Breast epithelium (tissue), 4 donors: ENCODE results near the gene UGT1A4. TPM values are rescaled to one million over a fixed set of nuclear protein-coding genes. Genes with fewer than 3 reads are reported as not detected.

Source experiments
- DNase-seq, 2 donors: peaks; one replicate each; pipeline ENCODE4 v3.0.0-alpha.2; 2019; ENCODE audit warnings: low spot score in 2 of 2
- H3K27ac ChIP-seq, 2 donors: fragments of 200-600 bp; sonication (generic) in 1 of 2; one replicate each; pipeline ENCODE4 v1.5.1; 2016 to 2019; ENCODE audit warnings: mild to moderate bottlenecking in 1 of 2
- H3K27me3 ChIP-seq, 2 donors: fragments of 200-600 bp; sonication (generic) in 1 of 2; one replicate each; pipeline versions ENCODE4 v1.5.1 to v1.6.0; 2017 to 2019; ENCODE audit warnings: control low read depth in 1 of 2, mild to moderate bottlenecking in 1 of 2
- H3K36me3 ChIP-seq: fragments of 200-600 bp; one replicate; pipeline ENCODE4 v1.5.1; 2019
- H3K4me1 ChIP-seq, 2 donors: fragments of 200-600 bp; sonication (generic); one replicate each; pipeline ENCODE4 v1.5.1; 2016 to 2019; ENCODE audit warnings: control low read depth in 1 of 2
- H3K4me3 ChIP-seq, 3 donors: fragments of 200-600 bp; sonication (generic); 1 replicate in 2 of 3; 2 replicates in 1 of 3; pipeline ENCODE4 v1.5.1; 2016 to 2019; ENCODE audit warnings: mild to moderate bottlenecking in 3 of 3, moderate library complexity in 2 of 3
- H3K9me3 ChIP-seq, 2 donors: fragments of 200-600 bp; sonication (generic) in 1 of 2; one replicate each; pipeline ENCODE4 v1.5.1; 2016 to 2019; ENCODE audit warnings: control low read depth in 1 of 2
- CTCF ChIP-seq, 3 donors: fragments of 450-650 bp; IDR thresholded peaks; one replicate each; pipeline ENCODE4 v1.5.1; 2016 to 2017; ENCODE audit warnings: antibody characterized with exemption in 3 of 3, mild to moderate bottlenecking in 3 of 3, moderate library complexity in 3 of 3
- POLR2A ChIP-seq: fragments of 450-650 bp; IDR thresholded peaks from one replicate; pipeline ENCODE4 v1.6.1; 2016; ENCODE audit warnings: antibody characterized with exemption, mild to moderate bottlenecking, moderate library complexity
- POLR2AphosphoS5 ChIP-seq, 3 donors: sonication (generic); formaldehyde crosslinking; IDR thresholded peaks; one replicate each; pipeline ENCODE4 v1.6.1; 2017; ENCODE audit warnings: antibody characterized with exemption in 3 of 3
- intact Hi-C: fragments of 100-400 bp; cut with DNase I; formaldehyde crosslinking; loops from one replicate; pipeline ENCODE4 v1.15.1; 2023; ENCODE audit warnings: low total_unique reads
- total RNA-seq, 3 donors: library from RNA; depleted of rRNA; stranded (reverse); fragments of >200 nt; gene quantifications; one replicate each; pipeline ENCODE4 v1.1.0, GENCODE V29; 2016

Gene UGT1A4
- total RNA-seq, 3 donors from 2014 or later: not detected

GRCh38 chr2:233766416-233766815 is 47.9 kb downstream of the UGT1A4 start:
- no peaks in the 10 kb centered on the region for H3K4me1 ChIP-seq
- no peaks in the 10 kb centered on the region for H3K9me3 ChIP-seq
- no peaks in the 10 kb centered on the region for H3K36me3 ChIP-seq
- no peaks in the 10 kb centered on the region for H3K27me3 ChIP-seq
- H3K4me3 ChIP-seq: no peak overlapping the region
- no peak for DNase-seq
- intact Hi-C loops: no loop called here
- H3K27ac ChIP-seq: no peak overlapping the region
- TF ChIP-seq POLR2AphosphoS5 (IDR thresholded peaks at IDR 0.05): no peak

- no peaks in the 10 kb centered on the region for H3K27me3 ChIP-seq
- no peaks in the 10 kb centered on the region for H3K36me3 ChIP-seq
- no peaks in the 10 kb centered on the region for H3K4me1 ChIP-seq
- TF ChIP-seq POLR2AphosphoS5 (IDR thresholded peaks at IDR 0.05) (no peak), CTCF (IDR thresholded peaks at IDR 0.05) (no peak), POLR2A (no peak)
- H3K9me3 ChIP-seq: no peaks in the 10 kb centered on the region
- H3K27ac ChIP-seq: no peak overlapping the region
- intact Hi-C loops: no loop called here
- DNase-seq: no peak
- no peak overlapping the region for H3K4me3 ChIP-seq
These were observed 49.5 kb downstream of the UGT1A4 start for GRCh38 chr2:233768076-233768475.

GRCh38 chr2:233769260-233769659 is 50.7 kb downstream of the UGT1A4 start:
- Histone ChIP-seq H3K4me1 (no peaks in the 10 kb centered on the region), H3K27me3 (no peaks in the 10 kb centered on the region), H3K27ac (no peak overlapping the region), H3K4me3 (no peak overlapping the region), H3K36me3 (no peaks in the 10 kb centered on the region), H3K9me3 (no peaks in the 10 kb centered on the region)
- DNase-seq: no peak
- intact Hi-C loops: no loop called here
- TF ChIP-seq POLR2AphosphoS5 (IDR thresholded peaks at IDR 0.05) (no peak), POLR2A (no peak), CTCF (IDR thresholded peaks at IDR 0.05) (no peak)

- Histone ChIP-seq H3K27ac (no peak overlapping the region), H3K4me3 (no peak overlapping the region), H3K4me1 (no peaks in the 10 kb centered on the region), H3K27me3 (no peaks in the 10 kb centered on the region), H3K36me3 (no peaks in the 10 kb centered on the region), H3K9me3 (peaks cover 0 to 6% of the 10 kb centered on the region in 2 donors)
- no peak for DNase-seq
- TF ChIP-seq CTCF (IDR thresholded peaks at IDR 0.05): no peak
- no peak for TF ChIP-seq POLR2A
- no peak for TF ChIP-seq POLR2AphosphoS5 (IDR thresholded peaks at IDR 0.05)
- intact Hi-C loops: no loop called here
These were observed 53.6 kb downstream of the UGT1A4 start for GRCh38 chr2:233772153-233772552.

GRCh38 chr2:233772583-233772982 is 54.0 kb downstream of the UGT1A4 start:
- no peak overlapping the region for H3K27ac ChIP-seq
- H3K4me1 ChIP-seq: no peaks in the 10 kb centered on the region
- H3K9me3 ChIP-seq: peaks cover 0 to 6% of the 10 kb centered on the region in 2 donors
- no peak for DNase-seq
- no peaks in the 10 kb centered on the region for H3K36me3 ChIP-seq
- H3K4me3 ChIP-seq: no peak overlapping the region
- no peaks in the 10 kb centered on the region for H3K27me3 ChIP-seq
- intact Hi-C loops: no loop called here
- TF ChIP-seq POLR2A (no peak), POLR2AphosphoS5 (IDR thresholded peaks at IDR 0.05) (no peak), CTCF (IDR thresholded peaks at IDR 0.05) (no peak)

DNA sequence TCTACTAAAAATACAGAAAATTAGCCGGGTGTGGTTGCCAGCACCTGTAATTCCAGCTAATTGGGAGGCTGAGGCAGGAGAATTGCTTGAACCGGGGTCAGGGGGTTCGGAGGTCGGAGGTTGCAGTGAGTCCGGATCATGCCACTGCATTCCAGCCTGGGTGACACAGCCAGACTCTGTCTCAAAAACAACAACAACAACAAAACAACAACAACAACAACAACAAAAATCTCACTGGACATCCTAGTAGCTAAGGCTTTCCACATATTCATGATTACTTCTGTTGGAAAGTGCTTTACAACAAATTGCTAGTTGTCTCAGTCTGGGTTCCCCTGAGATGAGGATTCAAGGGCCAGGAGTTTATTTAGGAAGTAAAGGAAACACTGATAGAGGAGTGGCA is 55.3 kb downstream of the UGT1A4 start:
- H3K4me3 ChIP-seq: no peak overlapping the region
- H3K36me3 ChIP-seq: no peaks in the 10 kb centered on the region
- no peaks in the 10 kb centered on the region for H3K4me1 ChIP-seq
- H3K9me3 ChIP-seq: peaks cover 0 to 6% of the 10 kb centered on the region in 2 donors
- H3K27ac ChIP-seq: no peak overlapping the region
- H3K27me3 ChIP-seq: no peaks in the 10 kb centered on the region
- no peak for DNase-seq
- intact Hi-C loops: no loop called here
- TF ChIP-seq POLR2A (no peak), CTCF (IDR thresholded peaks at IDR 0.05) (no peak), POLR2AphosphoS5 (IDR thresholded peaks at IDR 0.05) (no peak)
